Posterior cingulate gyrus (tissue), 11 donors: ENCODE measurements around the gene SCFD2.

Experiments
- DNase-seq, 10 donors: peaks; one replicate each; pipeline versions ENCODE4 v3.0.0 to v3.0.0-alpha.2; 2020 to 2021; ENCODE audit warnings: mixed read lengths in 3 of 10
- intact Hi-C: fragments of 100-400 bp; cut with DNase I; formaldehyde crosslinking; loops from one replicate; pipeline ENCODE4 v1.15.1; 2023

The SCFD2 gene

DNA sequence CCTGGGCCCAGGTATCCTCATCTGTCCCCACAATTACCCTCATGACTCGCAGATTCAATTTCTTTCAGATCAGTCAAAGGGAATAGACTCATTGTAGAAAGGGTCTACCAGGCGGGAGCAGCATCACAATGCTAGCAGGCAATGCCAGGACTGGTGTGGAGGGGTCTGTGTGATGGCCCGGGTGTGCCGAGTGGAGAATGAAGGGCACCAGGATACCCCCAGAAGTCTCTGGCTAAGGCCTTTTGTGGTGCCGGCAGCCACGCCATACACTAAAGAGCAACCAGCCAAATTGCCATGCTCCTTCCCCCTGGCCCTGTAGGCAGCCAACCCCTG is 541.6 kb downstream of the SCFD2 start:
- intact Hi-C loops, result no loop called here
- DNase-seq, result no peak

DNA sequence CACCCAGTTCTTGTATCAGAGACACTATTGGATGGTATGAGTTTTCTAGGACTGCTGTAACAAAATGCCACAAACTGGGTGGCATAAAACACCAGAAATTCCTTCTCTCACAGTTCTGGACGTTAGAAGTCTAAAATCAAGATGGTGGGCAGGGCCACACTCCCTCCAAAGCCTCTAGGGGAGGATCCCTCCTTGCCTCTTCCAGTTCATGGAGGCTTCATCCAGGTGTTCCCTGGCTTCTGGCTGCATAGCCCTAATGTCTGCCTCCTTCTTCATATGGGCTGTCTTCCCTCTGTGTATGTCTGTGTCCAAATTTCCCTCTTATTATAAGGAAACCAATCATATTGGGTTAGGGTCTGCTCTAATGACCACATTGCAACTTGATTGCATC is 542.2 kb downstream of the SCFD2 start:
- intact Hi-C loops, result no loop called here
- DNase-seq, result no peak
